Breast epithelium (tissue), 4 donors: ENCODE measurements around the gene CEACAM16. TPM values are rescaled to one million over a fixed set of nuclear protein-coding genes. Genes with fewer than 3 reads are reported as not detected.

Experiments used
- DNase-seq, 2 donors: peaks; one replicate each; pipeline ENCODE4 v3.0.0-alpha.2; 2019; ENCODE audit warnings: low spot score in 2 of 2
- H3K27ac ChIP-seq, 2 donors: fragments of 200-600 bp; sonication (generic) in 1 of 2; one replicate each; pipeline ENCODE4 v1.5.1; 2016 to 2019; ENCODE audit warnings: mild to moderate bottlenecking in 1 of 2
- H3K27me3 ChIP-seq, 2 donors: fragments of 200-600 bp; sonication (generic) in 1 of 2; one replicate each; pipeline versions ENCODE4 v1.5.1 to v1.6.0; 2017 to 2019; ENCODE audit warnings: control low read depth in 1 of 2, mild to moderate bottlenecking in 1 of 2
- H3K36me3 ChIP-seq: fragments of 200-600 bp; one replicate; pipeline ENCODE4 v1.5.1; 2019
- H3K4me1 ChIP-seq, 2 donors: fragments of 200-600 bp; sonication (generic); one replicate each; pipeline ENCODE4 v1.5.1; 2016 to 2019; ENCODE audit warnings: control low read depth in 1 of 2
- H3K4me3 ChIP-seq, 3 donors: fragments of 200-600 bp; sonication (generic); 1 replicate in 2 of 3; 2 replicates in 1 of 3; pipeline ENCODE4 v1.5.1; 2016 to 2019; ENCODE audit warnings: mild to moderate bottlenecking in 3 of 3, moderate library complexity in 2 of 3
- H3K9me3 ChIP-seq, 2 donors: fragments of 200-600 bp; sonication (generic) in 1 of 2; one replicate each; pipeline ENCODE4 v1.5.1; 2016 to 2019; ENCODE audit warnings: control low read depth in 1 of 2
- POLR2A ChIP-seq: fragments of 450-650 bp; IDR thresholded peaks from one replicate; pipeline ENCODE4 v1.6.1; 2016; ENCODE audit warnings: antibody characterized with exemption, mild to moderate bottlenecking, moderate library complexity
- POLR2AphosphoS5 ChIP-seq, 3 donors: sonication (generic); formaldehyde crosslinking; IDR thresholded peaks; one replicate each; pipeline ENCODE4 v1.6.1; 2017; ENCODE audit warnings: antibody characterized with exemption in 3 of 3
- intact Hi-C: fragments of 100-400 bp; cut with DNase I; formaldehyde crosslinking; loops from one replicate; pipeline ENCODE4 v1.15.1; 2023; ENCODE audit warnings: low total_unique reads
- total RNA-seq, 3 donors: library from RNA; depleted of rRNA; stranded (reverse); fragments of >200 nt; gene quantifications; one replicate each; pipeline ENCODE4 v1.1.0, GENCODE V29; 2016
- TF ChIP-seq, protein P1 (sequence below), 3 donors: fragments of 450-650 bp; IDR thresholded peaks; one replicate each; pipeline ENCODE4 v1.5.1; 2016 to 2017; ENCODE audit warnings: antibody characterized with exemption in 3 of 3, mild to moderate bottlenecking in 3 of 3, moderate library complexity in 3 of 3

CEACAM16 gene
- total RNA-seq, 3 donors from 2014 or later, result not detected

GRCh38 chr19:44738603-44739558, 39.9 kb downstream of the CEACAM16 start:
- intact Hi-C loops, result no loop called here
- DNase-seq, result no peak

GRCh38 chr19:44740351-44740824, 41.4 kb downstream of the CEACAM16 start:
- Histone ChIP-seq H3K36me3 (no peaks in the 10 kb centered on the region), H3K9me3 (no peaks in the 10 kb centered on the region), H3K27me3 (no peaks in the 10 kb centered on the region), H3K4me3 (no peak overlapping the region), H3K4me1 (peaks cover 18 to 24% of the 10 kb centered on the region in 2 donors), H3K27ac (peak overlapping the region; percentile 94 to 96)
- no peak for DNase-seq
- TF ChIP-seq, protein P1, sequence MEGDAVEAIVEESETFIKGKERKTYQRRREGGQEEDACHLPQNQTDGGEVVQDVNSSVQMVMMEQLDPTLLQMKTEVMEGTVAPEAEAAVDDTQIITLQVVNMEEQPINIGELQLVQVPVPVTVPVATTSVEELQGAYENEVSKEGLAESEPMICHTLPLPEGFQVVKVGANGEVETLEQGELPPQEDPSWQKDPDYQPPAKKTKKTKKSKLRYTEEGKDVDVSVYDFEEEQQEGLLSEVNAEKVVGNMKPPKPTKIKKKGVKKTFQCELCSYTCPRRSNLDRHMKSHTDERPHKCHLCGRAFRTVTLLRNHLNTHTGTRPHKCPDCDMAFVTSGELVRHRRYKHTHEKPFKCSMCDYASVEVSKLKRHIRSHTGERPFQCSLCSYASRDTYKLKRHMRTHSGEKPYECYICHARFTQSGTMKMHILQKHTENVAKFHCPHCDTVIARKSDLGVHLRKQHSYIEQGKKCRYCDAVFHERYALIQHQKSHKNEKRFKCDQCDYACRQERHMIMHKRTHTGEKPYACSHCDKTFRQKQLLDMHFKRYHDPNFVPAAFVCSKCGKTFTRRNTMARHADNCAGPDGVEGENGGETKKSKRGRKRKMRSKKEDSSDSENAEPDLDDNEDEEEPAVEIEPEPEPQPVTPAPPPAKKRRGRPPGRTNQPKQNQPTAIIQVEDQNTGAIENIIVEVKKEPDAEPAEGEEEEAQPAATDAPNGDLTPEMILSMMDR (IDR thresholded peaks at IDR 0.05), result no peak
- TF ChIP-seq POLR2A (no peak), POLR2AphosphoS5 (IDR thresholded peaks at IDR 0.05) (no peak)
- intact Hi-C loops, result no loop called here

More at GRCh38 chr19:44738603-44739558, 39.9 kb downstream of the CEACAM16 start:
- Histone ChIP-seq H3K4me3 (no peak overlapping the region), H3K9me3 (no peaks in the 10 kb centered on the region), H3K4me1 (peaks cover 16 to 18% of the 10 kb centered on the region in 2 donors), H3K27me3 (no peaks in the 10 kb centered on the region), H3K36me3 (no peaks in the 10 kb centered on the region), H3K27ac (peak overlapping the region; percentile 42 to 78)
- no peak for TF ChIP-seq POLR2A
- TF ChIP-seq, protein P1 (IDR thresholded peaks at IDR 0.05), result no peak
- no peak for TF ChIP-seq POLR2AphosphoS5 (IDR thresholded peaks at IDR 0.05)

DNA sequence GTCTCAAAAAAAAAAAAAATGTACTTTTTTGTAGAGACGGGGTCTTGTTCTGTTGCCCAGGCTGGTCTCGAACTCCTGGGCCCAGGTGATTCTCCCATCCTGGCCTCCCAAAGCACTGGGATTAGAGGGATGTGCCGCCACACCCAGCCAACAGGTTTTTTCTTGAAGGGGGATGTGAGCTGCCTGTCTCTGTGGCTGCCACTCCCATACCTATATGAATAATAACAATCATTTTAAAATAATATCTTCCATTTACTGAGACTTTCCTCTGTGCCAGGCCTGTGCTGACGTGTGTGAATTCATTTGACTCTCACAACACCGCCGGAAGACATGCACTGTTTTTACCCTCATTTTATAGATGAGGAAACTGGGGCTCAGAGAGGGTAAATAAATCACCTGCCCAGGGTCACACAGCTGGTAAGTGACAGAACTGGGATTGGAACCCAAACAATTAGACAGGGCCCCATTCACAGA, 42.3 kb downstream of the CEACAM16 start:
- H3K27ac ChIP-seq, result peak overlapping the region; percentile 94 to 96
- intact Hi-C loops, result no loop called here
- H3K4me3 ChIP-seq, result no peak overlapping the region
- H3K9me3 ChIP-seq, result no peaks in the 10 kb centered on the region
- TF ChIP-seq, protein P1 (IDR thresholded peaks at IDR 0.05), result peak in 1 of 3 donors; percentile 13
- TF ChIP-seq POLR2AphosphoS5 (IDR thresholded peaks at IDR 0.05) (no peak), POLR2A (no peak)
- peaks cover 18 to 27% of the 10 kb centered on the region in 2 donors for H3K4me1 ChIP-seq
- H3K27me3 ChIP-seq, result no peaks in the 10 kb centered on the region
- no peaks in the 10 kb centered on the region for H3K36me3 ChIP-seq
- DNase-seq, result no peak

DNA sequence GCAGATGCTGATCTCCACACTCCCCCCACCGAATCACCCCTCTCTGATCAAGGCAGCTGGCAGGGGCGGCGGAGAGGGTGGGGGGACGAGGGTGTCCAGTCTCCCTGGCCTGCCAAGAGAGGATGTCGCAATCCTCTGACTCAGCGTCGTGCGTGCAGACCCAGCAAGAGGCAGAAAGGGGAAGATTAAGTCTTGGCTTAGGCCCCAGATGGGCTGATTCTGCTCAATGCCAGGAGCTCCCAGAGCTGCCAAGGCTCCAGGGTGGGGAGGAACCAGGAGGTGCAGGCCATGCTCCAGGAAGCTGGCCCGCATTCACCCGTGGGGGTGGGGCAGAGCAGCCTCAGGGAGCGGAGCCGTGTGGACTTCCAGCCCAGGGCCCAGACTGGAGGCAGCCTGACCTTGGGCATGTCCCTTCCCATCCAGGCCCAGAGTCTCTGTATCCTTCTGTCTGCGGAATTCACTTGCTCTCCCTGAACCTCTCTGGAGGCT, 42.9 kb downstream of the CEACAM16 start:
- Histone ChIP-seq H3K27me3 (no peaks in the 10 kb centered on the region), H3K27ac (peak overlapping the region; percentile 94 to 96), H3K36me3 (no peaks in the 10 kb centered on the region), H3K4me3 (peak overlapping the region in 1 of 3 donors; percentile 43), H3K9me3 (no peaks in the 10 kb centered on the region), H3K4me1 (peaks cover 18 to 27% of the 10 kb centered on the region in 2 donors)
- DNase-seq, result peak; percentile 97
- TF ChIP-seq POLR2AphosphoS5 (IDR thresholded peaks at IDR 0.05) (peak; percentile 94 to 100 (median 98)), POLR2A (peak; percentile 34)
- TF ChIP-seq, protein P1 (IDR thresholded peaks at IDR 0.05), result no peak
- intact Hi-C loops, result no loop called here
